HG03378 (cell line): ENCODE results near the gene GALNS.
"Not testable (repeated sequence)": the region's sequence is repeated elsewhere in the genome, so short reads cannot be mapped to it uniquely, and the experiment has no call there.

Experiments used
- ATAC-seq: cut with Tn5 transposase; IDR thresholded peaks from one replicate; pipeline ENCODE4 v1.9.1; 2021; ENCODE audit warnings: mild to moderate bottlenecking, moderate library complexity; ENCODE audit not compliant: unreplicated experiment

The GALNS gene

DNA sequence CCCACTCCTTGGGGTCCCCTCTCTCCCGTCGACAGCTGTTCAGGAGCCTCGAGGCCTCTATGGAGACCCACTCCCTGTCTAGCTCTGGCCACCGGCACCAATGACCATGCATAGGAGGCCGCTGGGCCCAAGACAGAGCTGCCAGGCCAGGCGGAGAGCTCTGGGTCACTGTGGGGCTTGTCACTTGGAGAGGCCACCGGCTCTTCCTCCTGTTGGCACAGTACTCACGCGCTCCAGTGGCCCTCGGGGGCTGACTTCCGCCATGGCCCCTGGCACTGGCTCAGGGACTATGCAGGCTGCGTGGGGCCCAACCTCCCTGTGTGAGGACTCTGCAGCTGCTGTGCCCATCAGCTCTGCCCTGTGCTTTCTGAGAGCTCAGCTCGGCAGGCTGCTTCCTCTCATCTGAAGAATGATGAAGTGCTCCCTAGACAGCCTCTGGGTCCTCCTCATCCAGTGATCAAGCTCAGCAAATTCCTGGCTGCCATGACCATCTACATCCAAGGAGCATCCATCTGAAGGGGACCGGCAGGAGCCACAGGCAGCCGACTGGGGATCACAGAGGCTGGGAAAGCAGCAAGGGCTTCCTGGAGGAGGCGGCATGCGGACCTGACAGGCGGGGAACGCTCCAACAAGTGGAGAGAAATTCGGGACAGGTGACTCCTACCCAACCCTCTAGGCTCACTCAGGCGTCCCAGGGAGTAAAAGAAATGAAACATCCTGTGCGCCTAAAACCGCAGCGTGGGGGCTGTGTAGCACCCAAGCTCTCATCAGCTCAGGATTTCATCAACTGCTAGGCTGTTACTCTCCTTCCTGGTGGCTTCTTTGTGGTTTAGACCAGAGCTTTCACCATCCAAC, 16.8 kb downstream of the GALNS start:
- ATAC-seq: no peak

DNA sequence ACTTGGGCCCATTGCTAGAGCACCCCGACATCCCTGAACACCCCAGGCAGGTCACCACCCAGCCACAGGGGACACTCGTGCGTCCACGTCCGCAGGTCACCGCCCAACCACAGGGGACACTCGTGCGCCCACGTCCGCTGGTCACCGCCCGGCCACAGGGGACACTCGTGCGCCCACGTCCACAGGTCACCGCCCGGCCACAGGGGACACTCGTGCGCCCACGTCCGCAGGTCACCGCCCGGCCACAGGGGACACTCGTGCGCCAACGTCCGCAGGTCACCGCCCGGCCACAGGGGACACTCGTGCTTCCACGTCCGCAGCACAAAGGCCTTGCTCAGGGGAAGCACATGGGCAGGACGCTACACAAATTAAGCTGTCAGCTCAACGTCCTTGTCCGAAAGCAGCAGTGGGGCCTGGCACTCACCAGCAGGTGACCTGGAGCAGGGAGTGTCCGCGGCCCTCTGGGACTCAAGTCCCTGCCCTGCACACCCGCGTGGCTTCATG, 17.7 kb downstream of the GALNS start:
- no peak for ATAC-seq

DNA sequence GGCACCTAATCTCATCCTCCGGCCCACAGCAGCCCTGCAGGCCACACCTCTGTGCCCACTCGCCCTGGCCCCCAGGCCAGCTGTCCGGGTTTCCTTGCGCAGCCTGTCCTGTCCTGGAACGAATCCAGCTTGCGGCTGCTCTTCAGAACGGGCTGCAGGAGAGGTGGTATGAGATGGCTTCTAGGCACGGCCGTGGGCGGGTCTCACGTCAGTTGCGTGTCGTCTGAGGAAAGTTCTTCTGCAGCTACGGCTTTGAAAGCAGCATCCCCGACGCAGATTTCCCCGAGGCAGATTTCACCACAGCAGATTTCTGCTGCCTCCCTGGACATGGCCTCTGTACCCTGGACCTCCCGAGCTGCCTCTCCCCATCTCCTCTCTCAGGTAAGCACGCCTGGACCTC, 18.2 kb downstream of the GALNS start:
- no peak for ATAC-seq

DNA sequence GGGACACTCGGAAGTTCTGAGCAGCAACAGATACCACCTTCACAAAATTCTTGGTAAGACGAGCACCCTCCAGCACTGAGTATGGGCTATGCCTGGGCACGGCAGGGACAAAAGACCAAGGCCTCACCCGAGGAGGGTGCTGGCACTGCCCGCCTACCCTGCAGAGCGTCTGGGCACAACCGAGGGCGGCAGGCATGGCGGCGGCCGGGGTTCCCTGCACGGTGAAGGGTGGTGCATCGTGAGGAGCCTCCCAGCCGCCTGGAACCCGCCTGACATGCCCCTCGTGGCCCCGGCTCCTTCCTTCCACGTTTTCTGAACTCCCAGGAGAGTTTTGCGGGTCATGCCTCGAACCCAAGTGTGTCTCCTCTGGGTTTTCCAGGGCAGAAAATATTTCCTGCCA, 18.9 kb downstream of the GALNS start:
- ATAC-seq: no peak

DNA sequence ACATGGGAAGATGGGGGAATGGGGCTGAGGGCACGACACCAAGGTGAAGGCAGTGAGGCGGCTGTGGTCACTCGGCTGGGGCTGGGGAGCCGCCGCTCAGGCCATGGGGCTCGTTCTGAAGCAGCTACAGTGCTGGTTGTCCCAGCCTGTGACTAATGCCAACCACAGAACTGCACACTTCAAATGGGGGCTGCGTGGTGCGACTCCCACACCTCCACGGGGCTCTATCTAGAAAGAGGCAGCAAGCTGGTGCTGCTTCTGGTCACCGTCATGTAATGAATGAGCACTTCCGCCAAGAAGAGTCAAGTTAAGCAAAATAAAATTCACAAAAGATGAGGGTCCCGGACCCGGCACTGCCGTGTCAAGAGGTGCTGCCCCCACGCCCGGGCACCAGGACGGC, 20.0 kb downstream of the GALNS start:
- ATAC-seq: no peak

DNA sequence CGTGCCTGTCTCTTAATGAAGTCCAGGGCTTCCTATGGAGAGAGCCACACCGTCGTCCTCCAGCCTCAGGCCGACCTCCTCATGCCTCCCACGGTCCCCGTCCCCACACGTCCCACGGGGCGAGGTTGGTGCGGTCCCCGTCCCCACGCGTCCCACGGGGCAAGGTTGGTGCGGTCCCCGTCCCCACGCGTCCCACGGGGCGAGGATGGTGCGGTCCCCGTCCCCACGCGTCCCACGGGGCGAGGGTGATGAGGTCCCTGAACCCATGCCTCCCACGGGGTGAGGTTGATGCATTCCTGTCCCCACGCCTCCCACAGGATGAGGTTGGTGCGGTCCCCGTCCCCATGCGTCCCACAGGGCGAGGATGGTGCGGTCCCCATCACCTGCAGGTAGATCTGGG, 20.9 kb downstream of the GALNS start:
- ATAC-seq: no peak

DNA sequence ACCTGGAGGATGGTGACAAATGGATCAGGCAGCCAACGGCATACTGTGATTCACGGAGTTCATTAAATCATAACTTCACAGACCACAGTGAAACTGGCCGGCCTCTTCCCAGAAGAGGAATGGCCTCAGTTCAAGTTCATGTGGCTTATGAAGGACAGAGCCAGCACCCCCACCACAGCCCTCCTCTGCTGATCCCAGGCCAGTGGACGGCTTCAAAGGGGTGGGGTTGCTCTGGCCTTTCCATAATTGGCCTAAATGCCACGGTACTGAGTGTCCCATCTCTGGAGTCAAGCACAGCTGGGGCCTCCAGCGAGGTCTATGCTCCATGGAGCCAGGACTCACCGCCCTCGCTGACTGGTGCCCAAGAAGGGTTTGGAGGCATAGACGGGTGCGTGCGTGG, 21.4 kb downstream of the GALNS start:
- no peak for ATAC-seq

DNA sequence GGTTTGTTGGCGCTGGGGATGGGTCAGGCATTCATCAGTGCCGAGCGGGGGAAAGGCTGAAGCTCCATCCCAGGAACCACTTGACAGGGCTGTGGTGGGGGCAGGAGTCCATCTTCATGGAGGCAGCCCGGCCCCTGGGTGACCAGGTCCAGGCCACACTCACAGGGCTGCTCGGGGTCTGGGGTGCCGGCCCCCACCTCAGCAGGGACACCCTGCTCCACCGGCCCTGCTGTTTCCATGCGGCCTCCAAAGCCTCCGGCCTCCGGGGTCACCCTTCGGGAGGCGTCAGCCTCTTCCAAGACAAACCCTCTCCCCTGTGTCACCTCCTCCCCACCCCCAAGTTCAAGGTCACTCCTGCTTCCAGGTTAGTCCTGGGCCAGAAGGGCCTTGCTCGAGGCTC, 22.1 kb downstream of the GALNS start:
- ATAC-seq: no peak

DNA sequence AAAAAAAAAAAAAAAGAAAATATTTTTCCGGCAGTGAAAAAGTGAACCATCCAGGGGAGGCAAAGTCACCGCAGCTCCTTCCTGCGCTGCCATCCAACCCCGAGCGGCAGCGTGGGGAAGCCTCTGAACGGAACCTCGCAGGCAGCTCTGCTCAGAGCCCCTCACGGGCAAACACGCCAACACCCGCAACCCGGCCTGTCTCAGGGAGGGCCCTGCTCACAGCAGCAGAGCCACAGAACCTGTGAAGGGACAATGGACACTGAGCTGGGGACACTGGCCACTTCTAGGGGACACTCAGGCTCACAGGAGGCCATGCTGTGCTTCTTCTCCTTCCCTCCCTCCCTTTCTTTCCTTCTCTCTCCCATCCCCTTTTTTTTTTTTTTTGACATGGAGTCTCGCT, 23.7 kb downstream of the GALNS start:
- no peak for ATAC-seq

DNA sequence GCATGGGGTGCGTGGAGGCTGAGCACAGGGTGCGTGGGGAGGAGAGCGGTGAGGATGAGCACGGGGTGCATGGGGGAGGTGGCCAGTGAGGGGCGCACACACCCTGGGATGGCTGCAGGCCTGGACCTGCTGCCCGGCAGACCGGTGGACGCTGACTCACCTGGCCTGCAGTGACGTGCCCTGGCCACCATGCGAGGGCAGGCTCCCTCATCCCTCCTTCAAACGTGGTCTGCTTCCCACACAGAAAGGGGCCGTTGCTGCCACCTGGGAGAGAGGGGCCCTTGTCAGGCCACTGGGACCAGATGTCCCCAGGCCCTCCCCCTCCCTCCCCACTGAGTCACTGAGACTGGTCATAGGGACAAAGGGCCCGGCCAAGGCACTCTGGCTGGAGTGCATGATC, 24.9 kb downstream of the GALNS start:
- no peak for ATAC-seq

DNA sequence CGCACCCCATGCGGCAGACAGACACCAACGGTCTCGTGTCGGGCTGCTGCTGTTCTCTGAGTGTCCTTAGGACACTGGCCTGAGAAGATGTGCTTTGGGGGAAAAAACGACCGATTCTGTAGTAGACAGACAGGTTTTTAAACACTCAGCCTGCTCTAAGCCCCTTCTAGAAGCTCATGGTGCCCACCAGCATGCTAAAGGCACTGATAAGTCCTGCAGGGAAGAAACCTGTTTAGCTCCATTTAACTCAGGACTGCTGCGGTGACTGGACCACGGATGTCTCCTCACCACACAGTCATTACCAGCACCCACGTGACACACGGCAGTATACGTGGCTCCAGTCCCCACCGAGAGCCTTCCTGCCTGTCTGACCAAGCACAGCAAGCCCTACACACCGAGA, 26.0 kb downstream of the GALNS start:
- no peak for ATAC-seq

DNA sequence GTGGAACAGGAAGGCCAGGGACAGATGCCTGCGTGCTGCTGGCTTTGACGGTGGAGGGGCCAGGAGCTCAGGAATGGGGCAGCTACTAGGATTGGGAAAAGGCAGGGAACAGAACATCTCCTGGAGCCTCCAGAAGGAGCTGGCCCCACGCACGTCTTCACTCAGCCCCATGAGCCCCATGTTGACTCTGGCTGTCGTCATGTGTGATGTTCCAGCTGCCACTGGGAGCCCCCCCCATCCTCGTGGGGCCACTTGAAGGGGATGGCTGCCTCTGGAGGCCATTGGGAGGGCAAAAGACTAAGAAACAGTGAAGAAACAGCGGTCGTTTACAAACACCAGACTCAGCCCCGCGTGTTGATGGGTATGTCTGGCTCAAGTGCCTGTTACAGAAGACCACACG, 26.5 kb downstream of the GALNS start:
- ATAC-seq: no peak

DNA sequence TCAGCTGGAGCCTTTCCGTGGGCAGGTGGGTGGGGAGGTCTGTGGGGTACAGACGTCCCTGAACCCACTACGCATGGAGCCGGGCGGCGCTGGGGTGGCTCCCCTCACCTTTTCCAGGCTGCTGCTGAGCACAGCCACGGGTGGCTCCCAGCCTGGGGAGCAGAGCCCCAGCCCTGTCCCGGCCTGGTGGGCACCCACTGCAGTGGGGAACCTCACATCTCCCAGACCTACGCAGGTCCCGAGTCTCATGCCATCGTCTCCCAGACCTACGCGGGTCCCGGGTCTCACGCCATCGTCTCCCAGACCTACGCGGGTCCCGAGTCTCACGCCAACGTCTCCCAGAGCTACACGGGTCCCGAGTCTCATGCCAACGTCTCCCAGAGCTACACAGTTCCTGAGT, 28.0 kb downstream of the GALNS start:
- no peak for ATAC-seq

DNA sequence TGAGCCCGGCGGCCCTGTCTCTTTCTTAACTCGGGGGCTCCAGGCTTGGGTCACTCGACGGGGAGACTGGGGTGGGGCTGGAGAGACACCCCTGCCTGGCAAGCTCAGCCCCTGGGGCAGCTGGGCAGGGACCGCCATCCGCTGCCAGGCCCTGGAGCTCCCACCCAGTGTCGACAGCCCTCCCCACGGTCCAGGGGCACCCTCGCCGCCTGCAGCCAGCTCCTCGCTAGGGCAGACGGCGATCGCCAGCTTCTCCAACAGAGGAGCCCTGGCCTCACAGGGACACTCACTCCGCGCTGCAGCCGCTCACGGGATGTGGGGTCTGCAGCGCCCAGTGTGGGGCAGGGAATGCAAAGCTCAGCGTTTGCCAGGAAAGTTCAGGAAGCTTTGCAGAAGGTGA, 29.0 kb downstream of the GALNS start:
- ATAC-seq: no peak

DNA sequence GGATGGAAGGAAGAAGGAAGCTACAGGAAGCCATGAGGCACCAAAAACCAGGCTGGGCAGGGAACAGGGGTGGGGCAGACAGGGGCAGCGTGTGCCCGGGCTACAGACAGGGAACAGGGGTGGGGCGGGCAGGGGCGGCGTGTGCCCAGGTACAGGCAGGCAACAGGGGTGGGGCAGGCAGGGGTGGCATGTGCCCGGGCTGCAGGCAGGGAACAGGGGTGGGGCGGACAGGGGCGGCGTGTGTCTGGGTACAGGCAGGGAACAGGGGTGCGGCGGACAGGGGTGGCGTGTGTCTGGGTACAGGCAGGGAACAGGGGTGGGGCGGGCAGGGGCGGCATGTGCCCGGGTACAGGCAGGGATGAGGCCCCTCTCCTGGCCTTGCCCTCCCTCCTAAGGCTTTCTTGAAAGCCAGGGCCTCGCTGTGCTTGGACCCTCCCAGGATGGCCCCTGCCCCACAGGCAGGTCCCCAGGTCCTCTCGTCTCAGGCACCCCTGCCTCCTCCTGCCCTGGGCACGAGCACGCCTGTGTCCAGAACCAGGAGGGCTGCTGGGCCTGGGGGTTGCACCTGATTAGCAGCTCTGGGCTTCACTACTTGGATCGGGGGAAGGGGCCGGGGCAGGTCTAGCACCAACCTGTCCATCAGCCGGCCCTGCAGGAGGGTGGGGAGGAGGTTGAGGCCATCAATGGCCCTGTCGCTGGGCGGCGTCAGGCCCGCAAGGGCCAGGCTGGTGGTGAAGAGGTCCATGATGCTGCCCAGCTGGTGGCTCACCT, 30.5 kb downstream of the GALNS start:
- ATAC-seq: no peak

DNA sequence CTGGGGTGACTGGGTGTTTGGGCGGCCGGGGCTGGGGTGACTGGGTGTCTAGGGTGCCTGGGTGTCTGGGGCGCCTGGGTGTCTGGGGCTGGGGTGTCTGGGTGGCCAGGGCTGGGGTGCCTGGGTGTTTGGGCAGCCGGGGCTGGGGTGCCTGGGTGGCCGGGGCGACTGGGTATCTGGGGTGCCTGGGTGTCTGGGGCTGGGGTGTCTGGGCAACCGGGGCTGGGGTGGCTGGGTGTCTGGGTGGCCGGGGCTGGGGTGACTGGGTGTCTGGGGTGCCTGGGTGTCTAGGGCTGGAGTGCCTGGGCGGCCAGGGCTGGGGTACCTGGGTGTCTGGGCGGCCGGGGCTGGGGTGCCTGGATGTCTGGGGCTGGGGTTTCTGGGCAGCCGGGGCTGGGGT, 31.6 kb downstream of the GALNS start:
- ATAC-seq: no peak

DNA sequence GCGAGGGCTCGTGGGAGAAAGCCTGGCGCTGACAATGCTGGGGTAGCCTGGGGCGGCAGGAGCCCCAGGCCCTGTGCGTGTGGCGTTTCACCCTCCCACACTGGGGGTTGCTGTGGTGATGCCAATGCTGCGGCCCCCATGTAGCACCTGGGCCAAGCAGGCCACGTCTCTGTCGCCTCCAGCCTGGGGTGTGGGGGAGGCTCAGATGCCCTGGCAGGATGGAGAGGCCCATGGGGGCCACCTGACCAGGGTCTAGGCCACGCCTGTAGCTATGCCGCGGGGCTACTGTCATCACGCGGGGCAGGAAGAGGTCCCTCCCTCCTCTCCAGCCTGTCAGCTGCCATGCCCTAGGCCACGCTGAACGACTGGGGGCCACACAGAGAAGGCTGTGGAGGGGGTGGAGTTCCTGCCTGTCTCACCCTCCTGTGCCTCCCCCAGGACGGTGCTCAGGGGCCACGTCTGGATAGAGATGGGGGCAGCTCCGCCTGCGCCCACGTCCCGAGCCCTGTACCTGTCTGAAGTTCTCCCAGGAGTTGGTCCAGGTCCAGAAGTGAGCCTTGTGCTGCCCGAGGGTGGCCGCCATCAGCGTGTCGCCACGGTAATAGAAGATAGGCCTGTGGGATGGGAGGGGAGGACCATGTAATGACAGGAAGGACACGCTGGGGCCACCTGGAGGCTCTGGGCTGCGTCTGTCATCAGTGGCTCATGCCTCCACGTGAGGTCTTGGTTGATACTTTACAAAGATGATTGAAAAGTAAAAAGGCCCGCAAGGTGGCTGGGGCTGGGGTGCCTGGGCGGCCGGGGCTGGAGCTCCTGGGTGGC, 32.3 kb downstream of the GALNS start:
- no peak for ATAC-seq

DNA sequence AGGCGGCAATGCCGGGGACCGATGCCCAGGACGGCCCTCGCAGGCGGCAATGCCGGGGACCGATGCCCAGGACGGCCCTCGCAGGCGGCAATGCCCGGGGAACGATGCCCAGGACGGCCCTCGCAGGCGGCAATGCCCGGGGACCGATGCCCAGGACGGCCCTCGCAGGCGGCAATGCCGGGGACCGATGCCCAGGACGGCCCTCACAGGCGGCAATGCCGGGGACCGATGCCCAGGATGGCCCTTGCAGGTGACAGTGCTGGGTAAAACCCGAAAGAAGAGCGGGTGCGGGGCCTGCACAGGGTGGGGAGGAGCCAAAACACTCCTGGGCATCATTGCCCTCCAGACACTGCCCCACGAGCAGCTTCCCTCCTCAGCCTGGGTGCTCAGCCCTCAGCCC, 33.1 kb downstream of the GALNS start:
- ATAC-seq: not testable (repeated sequence)

DNA sequence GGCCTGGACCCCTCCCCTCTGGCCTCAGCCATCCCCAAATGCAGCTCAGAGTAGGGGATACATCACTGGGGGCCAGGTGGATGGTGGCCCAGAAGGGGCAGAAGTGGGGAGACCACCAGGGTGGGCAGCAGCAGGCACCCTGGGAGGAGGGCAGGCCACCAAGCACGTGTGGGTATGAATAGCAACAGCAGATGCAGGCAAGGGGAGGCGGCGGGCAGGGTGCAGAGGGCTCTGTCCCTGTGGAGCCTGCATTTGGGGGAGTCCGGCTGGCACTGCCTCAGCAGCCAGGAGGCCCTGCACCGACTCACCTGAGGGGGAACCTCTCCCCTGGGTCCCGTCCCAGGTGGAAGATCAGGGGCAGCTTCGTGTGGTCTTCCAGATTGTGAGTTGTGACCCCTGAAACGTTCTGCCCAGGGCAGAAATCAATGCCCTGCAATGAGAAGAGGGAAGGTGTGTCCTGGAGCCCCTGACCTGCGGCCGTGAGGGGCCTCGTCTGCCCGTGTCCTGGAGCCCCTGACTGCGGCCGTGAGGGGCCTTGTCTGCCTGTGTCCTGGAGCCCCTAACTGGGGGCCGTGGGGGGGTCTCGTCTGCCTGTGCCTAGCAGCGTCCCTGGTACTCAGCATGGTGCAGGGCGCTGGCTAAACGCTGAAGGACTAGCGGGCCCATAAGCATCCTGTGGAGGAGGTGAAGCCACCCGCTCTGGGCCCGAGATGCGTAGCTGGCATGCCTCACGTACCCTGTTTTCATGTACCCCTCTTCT, 34.3 kb downstream of the GALNS start:
- ATAC-seq: no peak

DNA sequence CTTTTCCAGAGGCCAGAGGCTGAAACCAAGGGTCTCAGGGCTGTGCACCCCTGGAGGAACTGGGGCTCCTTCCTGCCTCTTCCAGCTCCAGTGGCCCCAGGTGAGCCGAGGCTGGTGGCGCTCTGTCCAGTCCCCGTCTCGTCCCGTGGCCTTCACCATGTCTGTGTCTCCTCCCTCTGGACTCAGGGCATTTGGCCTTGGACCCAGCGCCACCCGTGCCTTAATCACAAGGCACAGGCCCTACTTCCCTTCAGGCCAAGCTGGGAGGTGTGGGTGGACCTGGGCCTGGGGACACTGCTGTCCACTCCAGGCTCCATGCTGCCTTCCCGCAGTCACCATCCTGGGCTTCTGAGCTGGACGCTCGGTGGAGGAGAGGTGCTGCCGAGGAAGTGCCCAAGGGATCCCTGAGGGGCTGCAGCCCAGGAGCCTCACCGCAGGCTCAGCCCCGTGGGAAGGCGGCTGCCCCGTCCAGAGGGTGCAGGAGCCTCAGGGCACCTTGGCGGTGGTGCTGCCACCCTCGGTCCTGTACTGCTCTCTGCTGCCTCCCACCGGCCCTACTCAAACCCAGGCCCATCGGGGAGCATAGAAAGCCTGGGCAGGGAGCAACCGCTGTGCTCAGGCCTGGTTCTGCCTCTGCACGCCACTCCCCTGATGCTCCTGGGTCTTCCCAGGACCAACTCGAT, 35.4 kb downstream of the GALNS start:
- ATAC-seq: no peak
